GM21381 (cell line): ENCODE measurements around the gene PDE1A.
"Not testable (repeated sequence)": the region's sequence is repeated elsewhere in the genome, so short reads cannot be mapped to it uniquely, and the experiment has no call there.

Source experiments
- ATAC-seq: cut with Tn5 transposase; IDR thresholded peaks from one replicate; pipeline ENCODE4 v1.9.1; 2021; ENCODE audit warnings: mild to moderate bottlenecking, moderate library complexity; ENCODE audit not compliant: unreplicated experiment

PDE1A gene

DNA sequence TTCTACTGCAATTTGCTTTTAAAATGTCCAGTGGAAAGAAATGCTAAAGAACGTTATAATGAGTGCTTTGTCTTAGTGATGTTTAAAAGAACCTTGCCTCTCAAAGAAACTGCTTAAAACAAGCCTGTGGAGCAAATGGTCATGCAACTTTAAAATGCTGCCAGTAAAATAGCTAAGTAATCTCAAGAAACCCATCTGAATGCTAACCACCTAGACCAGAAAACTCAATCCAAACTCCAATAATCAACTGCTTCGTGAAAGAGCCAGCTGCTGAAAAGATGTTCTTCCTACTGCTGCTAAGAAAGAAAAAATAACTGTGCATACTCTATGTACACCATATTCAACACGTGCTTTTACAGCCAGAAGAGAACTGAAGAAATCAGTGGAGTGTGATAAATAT, 145.6 kb downstream of the PDE1A start:
- no peak for ATAC-seq

DNA sequence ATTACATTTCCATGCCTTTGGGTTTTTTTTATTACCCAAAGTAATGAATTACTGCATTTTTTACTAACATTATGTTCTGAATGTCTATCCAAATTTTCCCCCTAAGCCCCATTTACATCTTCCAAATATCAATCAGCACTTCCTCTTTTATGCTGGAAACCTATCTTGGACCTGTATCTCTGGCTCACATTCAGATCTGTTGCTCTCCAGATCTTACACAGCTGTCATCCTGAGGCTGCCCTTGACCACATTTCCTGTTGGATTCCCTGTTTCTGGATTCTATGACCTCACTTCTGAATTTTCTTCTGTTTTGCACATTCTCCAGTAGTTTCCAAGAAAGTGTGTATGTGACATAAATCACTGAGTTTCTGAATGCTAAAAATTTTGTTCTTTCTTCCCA, 146.7 kb downstream of the PDE1A start:
- ATAC-seq: no peak

DNA sequence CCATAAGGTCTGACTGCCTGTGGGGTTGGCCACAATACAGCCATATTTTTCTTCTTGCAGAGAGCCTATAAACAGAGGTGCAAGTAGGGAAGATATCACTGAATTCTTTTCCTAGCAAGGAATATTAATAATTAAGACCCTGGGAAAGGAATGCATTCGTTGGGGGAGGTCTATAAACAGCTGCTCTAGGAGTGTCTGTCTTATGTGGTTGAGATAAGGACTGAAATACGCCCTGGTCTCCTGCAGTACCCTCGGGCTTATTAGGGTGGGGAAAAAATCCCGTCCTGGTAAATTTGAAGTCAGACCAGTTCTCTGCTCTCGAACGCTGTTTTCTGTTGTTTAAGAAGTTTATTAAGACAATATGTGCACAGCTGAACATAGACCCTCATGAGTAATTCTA, 150.2 kb downstream of the PDE1A start:
- ATAC-seq: not testable (repeated sequence)

DNA sequence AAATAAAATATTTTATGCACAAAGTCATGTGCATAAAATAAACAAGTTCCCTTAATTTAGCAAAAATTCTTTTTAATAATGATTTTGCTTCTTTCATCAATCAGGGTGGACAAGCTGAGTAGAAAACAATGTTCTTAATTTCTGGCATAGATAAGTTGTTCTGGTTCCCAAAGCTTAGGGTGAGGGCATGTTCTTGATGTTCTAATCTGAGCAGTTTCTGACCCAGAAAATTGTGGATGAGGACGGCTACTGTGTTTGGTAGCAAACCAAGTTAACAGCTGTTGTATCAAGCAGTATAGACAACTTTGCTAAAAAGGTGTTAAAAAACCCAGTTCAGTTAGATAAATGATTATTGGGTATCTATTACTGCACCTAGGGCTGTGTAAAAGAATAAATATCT, 158.9 kb downstream of the PDE1A start:
- ATAC-seq: no peak

DNA sequence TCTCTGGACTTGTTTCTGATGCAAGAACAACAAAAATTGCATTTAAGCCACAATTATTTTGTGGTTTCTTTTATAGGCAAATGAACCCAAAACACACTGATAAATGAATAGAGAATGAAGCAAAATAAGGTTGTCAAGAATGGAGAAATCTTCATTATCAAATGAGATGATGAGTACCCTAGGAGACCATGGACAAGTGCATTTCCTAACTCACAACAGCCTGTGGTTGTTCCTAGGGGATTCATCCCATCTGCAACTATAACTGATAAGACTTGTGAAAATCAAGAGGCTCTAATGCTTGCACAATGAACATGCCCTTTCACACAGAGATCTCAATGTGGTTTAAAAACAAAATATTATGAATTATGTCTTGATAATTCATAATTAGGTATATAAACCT, 159.9 kb downstream of the PDE1A start:
- ATAC-seq: no peak

DNA sequence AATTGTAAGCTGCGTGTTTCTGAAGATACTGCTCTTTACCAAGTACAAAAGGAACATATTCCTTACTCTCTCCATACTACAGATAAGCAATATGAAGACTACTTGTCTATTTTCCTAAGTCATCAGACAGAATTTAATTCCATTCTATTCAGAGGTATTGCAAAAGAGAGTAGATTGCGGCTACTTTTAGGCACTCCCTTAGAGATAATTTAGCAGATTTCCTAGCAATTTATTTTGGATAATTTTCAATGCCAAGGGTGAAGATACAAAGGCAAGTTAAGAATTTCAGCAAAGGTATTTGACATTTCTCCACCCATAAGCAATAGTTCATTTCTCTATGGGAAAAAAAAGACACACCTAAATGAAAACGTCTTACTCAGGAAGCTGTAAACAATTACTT, 161.1 kb downstream of the PDE1A start:
- ATAC-seq: no peak

DNA sequence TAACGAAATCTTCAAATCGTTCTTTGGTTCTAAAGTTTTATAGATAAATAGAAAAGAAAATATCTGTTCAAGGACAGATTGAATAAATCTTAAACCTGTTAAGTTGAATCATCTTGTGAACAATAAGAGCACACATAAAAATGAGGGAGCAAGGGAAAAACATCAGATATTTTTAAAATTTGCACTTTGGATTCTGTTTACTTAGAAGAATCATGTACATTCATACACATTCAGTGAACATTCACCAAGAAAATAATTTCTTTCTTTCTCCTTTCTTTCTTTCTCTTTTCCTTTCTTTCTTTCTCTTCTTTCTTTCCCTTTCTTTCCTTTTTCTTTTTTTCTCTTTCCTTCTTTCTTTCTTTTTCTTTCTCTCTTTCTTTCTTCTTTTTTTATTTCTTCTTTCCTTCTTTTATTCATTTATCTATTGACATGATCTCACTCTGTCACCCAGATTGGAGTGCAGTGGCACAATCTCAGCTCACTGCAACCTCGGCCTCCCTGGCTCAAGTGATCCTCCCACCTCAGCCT, 164.9 kb downstream of the PDE1A start:
- ATAC-seq: no peak

DNA sequence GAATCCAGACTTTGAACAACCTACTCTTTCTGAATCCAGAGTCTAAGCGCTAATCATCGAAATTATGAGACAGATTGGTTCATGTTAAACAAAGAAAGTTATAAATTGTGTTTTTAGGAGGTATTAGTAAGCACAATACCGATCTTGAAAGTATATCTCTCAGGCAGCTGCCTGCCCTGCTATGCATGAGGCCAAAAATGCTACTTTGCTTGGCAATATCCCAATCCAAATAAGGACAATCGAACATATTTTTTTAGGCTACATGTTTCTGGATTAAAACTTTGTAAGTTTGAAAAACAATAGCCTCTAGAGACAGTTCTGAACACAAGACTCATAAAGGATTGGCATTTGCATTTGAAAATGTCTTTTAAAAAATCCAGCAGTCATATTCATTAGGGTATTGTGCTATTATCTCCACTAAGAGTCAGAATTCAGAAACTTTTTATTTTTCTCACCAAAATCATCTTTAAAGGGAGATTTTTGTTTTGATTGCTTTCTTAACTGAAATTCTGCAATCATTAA, 167.1 kb downstream of the PDE1A start:
- no peak for ATAC-seq

DNA sequence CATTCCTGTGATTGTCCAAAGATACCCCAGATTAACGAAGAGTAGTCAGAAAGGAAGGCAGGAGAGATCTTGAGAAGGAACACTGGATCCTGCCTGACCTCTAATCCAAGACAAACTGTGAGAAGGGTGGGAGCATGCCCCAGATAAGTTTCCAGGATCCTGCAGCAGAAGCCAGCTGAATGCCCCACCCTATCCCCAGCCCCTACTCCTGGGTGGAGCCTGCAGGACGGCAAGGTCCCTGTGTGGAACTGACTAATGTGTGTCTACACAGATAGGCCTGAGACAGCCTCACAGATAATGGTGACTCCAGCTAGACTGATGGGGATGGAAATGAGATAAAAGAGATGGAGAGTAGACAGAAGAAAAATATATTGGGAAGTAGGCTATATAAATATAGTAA, 174.3 kb downstream of the PDE1A start:
- ATAC-seq: no peak

DNA sequence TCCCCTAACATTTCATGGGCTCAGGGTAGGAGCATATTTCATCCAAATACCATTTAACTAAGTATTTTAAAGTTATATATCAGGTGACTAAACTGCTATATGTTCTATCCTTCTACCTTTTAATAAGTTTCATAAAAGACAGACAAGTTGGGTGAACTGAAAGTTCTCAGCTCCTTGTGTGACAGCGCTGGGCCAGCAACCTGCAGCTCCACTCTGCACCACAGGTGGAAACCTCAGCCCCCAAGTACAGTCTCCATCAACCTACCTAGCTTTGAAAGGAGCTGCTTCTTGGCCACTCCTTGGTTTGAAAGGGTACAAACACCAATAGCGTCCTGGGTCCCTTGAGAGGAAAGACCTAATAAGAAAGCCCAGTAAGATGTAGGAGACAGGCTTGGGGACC, 177.9 kb downstream of the PDE1A start:
- no peak for ATAC-seq

DNA sequence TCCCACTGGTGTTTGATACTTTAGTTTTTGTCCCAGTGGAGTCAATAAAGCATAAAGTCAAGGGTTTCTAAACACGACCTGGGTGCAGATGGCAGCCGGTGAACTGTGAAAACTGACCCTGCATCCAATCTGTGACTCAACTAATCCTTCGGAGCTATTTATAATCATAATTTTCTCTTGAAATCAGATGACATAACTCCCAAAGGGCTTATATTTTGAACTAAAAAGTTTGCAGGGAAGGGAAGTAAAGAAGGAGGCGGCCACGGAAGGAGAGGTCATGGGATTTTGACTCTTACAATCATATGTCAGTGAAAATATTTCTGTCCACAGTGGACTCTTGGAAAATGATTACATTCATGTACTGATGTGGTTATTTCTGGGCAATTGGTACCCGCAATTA, 178.5 kb downstream of the PDE1A start:
- ATAC-seq: no peak

DNA sequence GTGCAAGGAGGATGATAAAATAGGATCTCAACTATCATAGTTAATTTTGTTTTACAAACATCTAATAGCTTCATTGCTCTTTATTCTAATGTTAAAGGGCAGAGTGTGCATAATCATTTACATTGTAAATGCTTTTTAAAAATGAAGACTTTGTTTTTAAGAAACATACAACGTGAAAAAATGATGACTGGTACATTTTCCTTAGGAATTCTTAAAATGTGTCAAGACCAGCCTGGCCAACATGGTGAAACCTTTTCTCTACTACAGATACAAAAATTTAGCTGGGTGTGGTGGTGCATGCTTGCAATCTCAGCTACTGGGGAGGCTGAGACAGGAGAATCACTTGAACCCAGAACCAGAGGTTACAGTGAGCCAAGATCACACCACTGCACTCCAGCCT, 179.0 kb downstream of the PDE1A start:
- no peak for ATAC-seq

DNA sequence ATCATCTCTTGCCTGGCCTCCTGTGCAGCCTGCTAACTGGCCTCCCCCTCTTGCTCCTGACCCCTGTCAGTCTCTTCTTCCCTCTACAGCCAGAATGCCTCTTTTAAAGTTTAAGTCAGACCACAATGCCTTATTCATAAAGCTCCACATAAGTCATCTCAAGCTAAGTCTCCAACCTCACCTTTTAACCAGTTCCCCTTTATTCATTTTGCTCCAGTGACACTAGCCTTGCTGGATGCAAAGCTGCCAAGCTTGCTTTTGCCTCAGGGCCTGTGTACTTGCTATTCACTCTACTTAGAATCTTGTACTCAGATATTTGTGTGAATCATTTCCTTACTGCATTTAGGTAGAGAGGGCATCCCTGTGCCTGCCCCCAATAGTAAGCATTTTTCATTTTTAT, 180.9 kb downstream of the PDE1A start:
- no peak for ATAC-seq

DNA sequence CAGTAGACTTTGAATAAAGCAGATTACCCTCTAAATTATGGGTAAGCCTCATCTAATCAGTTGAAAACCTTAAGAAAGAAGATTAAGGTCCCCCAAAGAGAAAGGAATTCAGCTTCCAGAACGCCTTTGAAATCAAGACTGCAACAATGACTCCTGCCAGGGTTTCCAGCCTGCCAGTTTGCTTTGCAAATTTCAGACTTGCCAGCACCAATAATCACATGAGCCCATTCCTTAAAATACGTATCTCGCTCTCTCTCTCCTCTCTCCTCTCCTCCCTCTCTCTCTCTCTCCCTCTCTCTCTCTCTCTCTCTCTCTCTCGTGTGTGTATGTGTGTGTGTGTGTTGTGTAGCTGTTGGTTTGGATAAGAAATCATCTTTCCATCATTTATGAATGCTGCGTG, 184.2 kb downstream of the PDE1A start:
- no peak for ATAC-seq

DNA sequence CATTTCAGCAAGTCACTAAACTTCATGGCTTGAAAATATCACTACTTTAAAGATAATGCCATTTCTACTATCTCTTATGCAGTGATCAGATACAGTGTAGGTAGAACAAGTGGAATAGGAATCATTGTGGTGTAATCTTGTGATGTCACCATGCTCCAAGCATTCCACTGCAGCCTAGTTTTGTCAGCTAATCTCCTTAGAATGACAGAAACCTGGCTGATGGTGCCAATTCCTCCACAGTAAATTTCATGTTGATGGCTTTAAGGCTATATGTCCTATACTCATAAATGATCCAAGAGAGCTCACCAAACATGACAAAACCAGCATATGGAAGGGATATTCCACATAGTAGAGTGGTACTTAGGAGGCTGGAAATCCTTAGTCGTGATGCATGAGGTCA, 184.9 kb downstream of the PDE1A start:
- ATAC-seq: no peak

DNA sequence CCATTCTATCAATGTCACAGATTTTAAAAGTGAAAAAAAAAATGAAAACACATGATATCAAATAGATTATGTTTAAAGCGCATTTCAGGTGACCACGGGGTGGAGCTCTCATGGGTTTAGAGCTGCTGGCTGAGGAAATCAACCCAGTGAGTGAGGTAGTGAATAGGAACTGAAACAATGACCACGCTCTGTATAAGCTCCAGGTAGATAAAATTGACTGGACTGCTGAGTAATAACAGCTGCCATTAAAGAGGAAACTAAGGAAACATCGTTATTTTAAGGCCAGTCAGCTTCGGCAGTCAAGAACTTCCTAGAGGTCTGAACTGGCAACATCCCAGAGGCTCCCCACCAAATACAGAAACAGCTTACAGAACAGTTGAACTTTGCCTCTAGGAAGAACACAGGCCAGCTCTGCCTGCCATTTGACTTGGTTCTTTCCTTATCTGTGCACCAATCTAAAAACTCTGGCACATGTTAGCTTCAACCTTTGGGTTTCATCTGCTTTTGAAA, 185.9 kb downstream of the PDE1A start:
- peak; percentile 100 for ATAC-seq

DNA sequence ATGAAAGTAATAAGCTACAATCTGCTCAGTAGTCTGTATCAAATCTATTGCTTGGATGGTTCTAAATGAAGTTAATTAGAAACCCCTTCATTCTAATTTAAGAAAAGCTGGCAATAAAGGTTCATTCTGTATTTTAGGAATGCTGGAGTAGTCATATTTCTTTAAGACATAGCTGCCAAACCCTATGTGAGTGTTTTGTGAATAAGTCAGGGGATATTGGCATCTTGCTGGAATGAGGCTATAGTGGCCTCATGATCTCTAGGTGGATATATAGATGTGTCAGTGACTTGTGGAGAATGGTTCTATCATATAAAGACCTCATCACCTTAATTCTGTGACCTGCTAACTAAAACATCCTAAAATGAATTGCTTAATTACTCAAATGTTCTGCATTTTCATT, 196.3 kb downstream of the PDE1A start:
- ATAC-seq: no peak

DNA sequence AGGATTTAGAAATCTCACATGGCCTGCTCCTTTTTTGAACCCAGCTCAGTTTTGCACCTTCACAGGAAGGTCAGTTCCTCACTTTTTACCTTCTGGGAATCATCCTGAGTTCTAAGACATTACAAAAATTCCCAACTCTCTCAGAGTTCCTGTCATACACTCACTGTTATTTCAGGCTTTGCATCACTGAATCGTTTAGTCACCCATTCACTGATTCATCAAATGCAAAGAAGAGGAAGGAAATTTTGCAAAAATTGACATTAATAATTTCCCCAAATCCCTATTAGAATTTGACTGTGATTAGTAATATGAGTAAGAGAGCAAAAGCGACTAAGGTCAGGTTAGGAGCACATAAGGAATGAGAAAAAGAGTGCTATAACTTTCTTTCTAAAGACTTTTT, 197.5 kb downstream of the PDE1A start:
- no peak for ATAC-seq

DNA sequence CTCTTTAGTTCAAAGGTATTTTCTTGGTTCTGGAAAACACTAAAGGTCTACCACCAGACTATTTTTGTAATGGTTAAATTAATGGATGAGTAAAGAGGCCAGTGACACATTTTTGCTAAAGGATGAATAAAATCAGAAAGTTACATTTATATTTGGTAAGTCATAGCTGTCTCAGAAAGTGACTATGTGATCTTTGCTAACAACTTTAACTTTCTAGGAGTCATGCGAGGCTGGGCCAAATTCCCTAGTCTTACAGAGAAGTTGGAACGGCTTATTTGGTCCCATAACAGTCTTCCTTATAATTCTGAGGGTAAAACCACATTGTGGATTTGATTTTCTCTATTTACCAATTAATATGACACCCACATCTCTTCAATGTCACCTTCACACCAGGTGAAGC, 198.1 kb downstream of the PDE1A start:
- no peak for ATAC-seq

DNA sequence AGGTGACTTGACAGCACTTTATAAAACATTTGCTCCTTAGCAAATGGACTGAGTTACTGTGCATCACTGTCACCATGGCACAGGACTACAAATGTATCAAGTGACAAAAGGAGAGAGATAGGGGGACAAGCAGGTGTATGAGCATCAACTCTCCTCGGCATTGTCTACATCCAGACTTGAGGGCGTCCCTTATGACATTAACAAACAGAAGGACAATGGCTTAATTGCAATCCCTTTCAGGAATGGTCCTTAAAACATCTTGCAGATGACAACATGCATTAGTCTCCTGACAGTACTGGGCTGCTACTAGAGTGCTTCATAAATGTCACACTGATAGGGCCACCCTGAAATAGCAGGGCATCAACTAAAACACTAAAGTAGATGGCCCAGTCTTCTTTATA, 198.8 kb downstream of the PDE1A start:
- ATAC-seq: no peak

DNA sequence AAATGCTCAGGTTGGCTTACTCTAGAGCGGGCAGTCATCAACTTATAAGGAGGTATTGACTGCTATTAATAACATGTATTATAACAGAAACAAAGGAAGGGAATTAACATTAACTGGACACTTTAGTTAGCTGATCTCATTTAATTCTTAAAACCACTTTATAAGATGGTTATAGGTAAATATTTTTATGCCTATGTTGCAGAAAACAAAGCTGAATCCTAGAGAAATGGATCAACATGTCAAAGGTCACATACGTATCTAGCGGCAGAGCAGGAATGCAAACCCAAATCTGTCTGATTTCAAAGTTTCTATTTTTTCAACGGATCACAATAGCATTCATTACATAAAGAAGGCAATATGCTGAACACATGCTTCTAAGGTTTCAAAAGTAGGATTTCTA, 200.0 kb downstream of the PDE1A start:
- no peak for ATAC-seq

DNA sequence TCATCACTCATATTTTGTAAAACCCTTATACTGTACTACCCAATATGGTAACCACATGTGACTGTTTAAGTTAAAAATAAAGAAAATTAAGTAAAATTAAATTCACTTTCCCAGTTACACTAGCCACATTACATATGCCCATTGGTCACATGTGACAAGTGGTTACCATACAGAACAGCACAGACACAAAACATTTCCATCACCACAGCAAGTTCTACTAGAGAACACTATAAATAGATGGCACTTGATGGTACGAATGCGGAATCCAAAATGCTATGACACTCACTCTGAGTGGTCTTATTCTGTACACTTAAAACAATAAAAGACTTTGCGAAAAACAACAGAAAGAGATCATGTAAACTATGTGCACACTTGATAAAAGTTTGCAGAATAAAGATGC, 202.2 kb downstream of the PDE1A start:
- no peak for ATAC-seq

DNA sequence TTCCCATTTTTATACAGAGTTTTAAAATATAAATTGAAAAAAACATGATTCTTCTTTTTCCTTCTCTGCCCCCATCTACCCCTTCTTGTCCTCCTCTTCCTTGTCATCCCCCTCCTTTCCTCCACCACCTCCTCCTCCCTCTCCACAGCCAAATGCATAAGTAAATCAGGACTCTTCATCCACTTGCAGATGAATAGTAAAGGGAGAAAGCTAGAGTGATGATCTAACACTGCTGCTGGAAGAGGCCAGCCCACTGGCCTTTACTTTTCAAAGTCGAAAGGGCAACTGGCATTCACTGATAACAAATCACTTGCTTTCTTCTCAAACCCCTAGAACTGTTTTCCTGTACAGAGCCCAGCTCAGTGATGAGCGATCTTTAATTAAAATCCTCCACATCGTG, 205.8 kb downstream of the PDE1A start:
- no peak for ATAC-seq
